Measurements from ENCODE around the gene ANKUB1. TPM values are rescaled to one million over a fixed set of nuclear protein-coding genes. Genes with fewer than 3 reads are reported as not detected.
A peak's percentile ranks its signal among the peaks of the same experiment; 100 is the strongest.

The ANKUB1 gene
- total RNA-seq, 1 donor from 2014 or later, result not detected

- Mint-ChIP-seq H3K4me3 (no peak overlapping the region), H3K27ac (no peak overlapping the region), H3K9me3 (no peaks in the 10 kb centered on the region), H3K4me1 (no peaks in the 10 kb centered on the region), H3K36me3 (ENCODE audit: low read depth) (no peaks in the 10 kb centered on the region), H3K27me3 (peaks cover 6% of the 10 kb centered on the region)
- POLR2A ChIA-PET, result no interaction called here
- no peak for DNase-seq
- ATAC-seq (ENCODE audit: low read depth), result no peak
- intact Hi-C loops (cut with micrococcal nuclease), result no loop called here
- no peak for TF ChIP-seq CTCF (IDR thresholded peaks at IDR 0.05)
- CTCF ChIA-PET, result interaction anchor here (0.7 to 3.9 kb wide), 6 partner anchors 10 to 496 kb away, joined by 3 to 14 read pairs (median 6); no protein-coding TSS in a partner anchor
Observed at GRCh38 chr3:149772861-149773260, 19.5 kb downstream of the ANKUB1 start.

GRCh38 chr3:149771652-149772271, 20.6 kb downstream of the ANKUB1 start:
- H3K4me3 Mint-ChIP-seq, result no peak overlapping the region
- DNase-seq, result no peak
- no peaks in the 10 kb centered on the region for H3K9me3 Mint-ChIP-seq
- no peaks in the 10 kb centered on the region for H3K4me1 Mint-ChIP-seq
- peak; percentile 54 for ATAC-seq (ENCODE audit: low read depth)
- TF ChIP-seq CTCF (IDR thresholded peaks at IDR 0.05), result peak; percentile 37
- H3K36me3 Mint-ChIP-seq (ENCODE audit: low read depth), result no peaks in the 10 kb centered on the region
- intact Hi-C loops (cut with micrococcal nuclease), result loop anchor here (1.0 kb wide), 2 partner anchors 202 to 259 kb away; no protein-coding TSS in a partner anchor
- ChIA-PET POLR2A (interaction anchor here (0.7 to 1.4 kb wide), 2 partner anchors 19 to 41 kb away, joined by 3 to 8 read pairs; partner anchors contain the start of genes COMMD2 and RNF13), CTCF (interaction anchor here (0.7 to 4.0 kb wide), 8 partner anchors 11 to 464 kb away, joined by 3 to 34 read pairs (median 10); partner anchors contain the start of gene COMMD2)
- no peak overlapping the region for H3K27ac Mint-ChIP-seq
- H3K27me3 Mint-ChIP-seq, result peaks cover 7% of the 10 kb centered on the region

GRCh38 chr3:149770246-149770645, 22.1 kb downstream of the ANKUB1 start:
- ChIA-PET POLR2A (no interaction called here), CTCF (interaction anchor here (1.0 to 4.0 kb wide), 6 partner anchors 10 to 201 kb away, joined by 3 to 34 read pairs (median 8); partner anchors contain the start of gene COMMD2)
- Mint-ChIP-seq H3K36me3 (ENCODE audit: low read depth) (no peaks in the 10 kb centered on the region), H3K9me3 (no peaks in the 10 kb centered on the region), H3K4me1 (no peaks in the 10 kb centered on the region), H3K27ac (no peak overlapping the region), H3K27me3 (peaks cover 7% of the 10 kb centered on the region), H3K4me3 (no peak overlapping the region)
- intact Hi-C loops (cut with micrococcal nuclease), result no loop called here
- TF ChIP-seq CTCF (IDR thresholded peaks at IDR 0.05), result no peak
- no peak for DNase-seq
- ATAC-seq (ENCODE audit: low read depth), result no peak

- Mint-ChIP-seq H3K27ac (no peak overlapping the region), H3K4me1 (no peaks in the 10 kb centered on the region), H3K9me3 (no peaks in the 10 kb centered on the region), H3K27me3 (peaks cover 14% of the 10 kb centered on the region), H3K4me3 (no peak overlapping the region), H3K36me3 (ENCODE audit: low read depth) (no peaks in the 10 kb centered on the region)
- TF ChIP-seq CTCF (IDR thresholded peaks at IDR 0.05), result no peak
- ChIA-PET CTCF (interaction anchor here (1.0 to 4.0 kb wide), 3 partner anchors 8 to 39 kb away, joined by 3 to 34 read pairs (median 26); partner anchors contain the start of gene COMMD2), POLR2A (no interaction called here)
- no peak for DNase-seq
- no peak for ATAC-seq (ENCODE audit: low read depth)
- intact Hi-C loops (cut with micrococcal nuclease), result no loop called here
Observed at GRCh38 chr3:149768704-149769103, 23.6 kb downstream of the ANKUB1 start.

GRCh38 chr3:149767720-149768119, 24.6 kb downstream of the ANKUB1 start:
- no peak for TF ChIP-seq CTCF (IDR thresholded peaks at IDR 0.05)
- H3K27ac Mint-ChIP-seq, result no peak overlapping the region
- H3K36me3 Mint-ChIP-seq (ENCODE audit: low read depth), result no peaks in the 10 kb centered on the region
- ATAC-seq (ENCODE audit: low read depth) (no peak), DNase-seq (no peak)
- no peak overlapping the region for H3K4me3 Mint-ChIP-seq
- no peaks in the 10 kb centered on the region for H3K9me3 Mint-ChIP-seq
- intact Hi-C loops (cut with micrococcal nuclease), result no loop called here
- H3K27me3 Mint-ChIP-seq, result peaks cover 14% of the 10 kb centered on the region
- CTCF ChIA-PET, result interaction anchor here (0.8 to 3.7 kb wide), 4 partner anchors 9 to 199 kb away, joined by 3 to 40 read pairs (median 14); partner anchors contain the start of gene COMMD2
- H3K4me1 Mint-ChIP-seq, result no peaks in the 10 kb centered on the region
- POLR2A ChIA-PET, result no interaction called here
